Gastroesophageal sphincter (tissue), 3 donors: Measurements from ENCODE around the gene CRHR2.

Experiments
- CTCF ChIP-seq, 4 experiments: fragments of 200-600 bp in 2 of 4; fragments of 450-650 bp in 2 of 4; sonication (generic) in 1 of 4; IDR thresholded peaks; one replicate each; pipeline ENCODE4 v1.5.1; 2017 to 2019; ENCODE audit warnings: antibody characterized with exemption in 4 of 4, mild to moderate bottlenecking in 2 of 4, moderate library complexity in 2 of 4
- EP300 ChIP-seq: sonication (generic); formaldehyde crosslinking; IDR thresholded peaks from one replicate; pipeline ENCODE4 v1.6.1; 2017; ENCODE audit warnings: antibody characterized with exemption, mild to moderate bottlenecking
- POLR2A ChIP-seq, 2 donors: fragments of 450-650 bp; IDR thresholded peaks; one replicate each; pipeline ENCODE4 v1.6.1; 2017; ENCODE audit warnings: antibody characterized with exemption in 2 of 2, mild to moderate bottlenecking in 2 of 2, moderate library complexity in 1 of 2
- POLR2AphosphoS5 ChIP-seq: sonication (generic); formaldehyde crosslinking; IDR thresholded peaks from one replicate; pipeline ENCODE4 v1.6.1; 2017; ENCODE audit warnings: antibody characterized with exemption

DNA sequence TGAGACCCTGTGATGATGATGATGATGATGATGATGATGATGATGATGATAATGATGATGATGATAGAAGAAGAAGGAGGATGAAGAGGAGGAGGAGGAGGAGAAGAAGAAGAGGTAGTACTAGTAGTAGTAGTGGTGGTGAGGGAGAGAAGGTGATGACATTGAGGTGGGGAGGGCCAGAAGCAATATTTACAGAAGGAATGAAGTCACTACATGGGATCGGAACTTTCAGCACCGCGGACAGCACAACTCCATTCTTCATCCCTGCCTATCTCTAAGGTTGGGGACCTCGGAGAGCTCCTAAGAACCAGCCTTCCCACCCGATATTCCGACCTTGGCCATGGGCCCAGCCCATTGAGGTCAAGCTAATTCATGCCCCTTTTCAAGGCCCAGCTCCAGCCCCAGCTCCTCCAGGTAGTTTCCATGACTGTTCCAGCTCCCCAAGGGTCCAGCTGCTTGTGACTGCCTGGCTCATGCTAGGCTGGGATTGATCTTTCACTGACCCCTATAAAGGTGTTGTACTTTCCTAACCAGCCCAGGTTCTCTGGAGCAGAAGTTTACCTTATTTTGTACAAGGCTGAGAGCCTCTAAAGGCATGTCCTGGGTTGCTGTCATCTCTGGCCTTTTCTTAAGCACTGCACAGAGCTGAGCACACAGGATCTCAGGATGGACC lies 10.3 kb downstream of the CRHR2 start:
- TF ChIP-seq POLR2AphosphoS5 = no peak
- TF ChIP-seq POLR2A (IDR thresholded peaks at IDR 0.05) = no peak
- no peak for TF ChIP-seq CTCF (IDR thresholded peaks at IDR 0.05)
- TF ChIP-seq EP300 = no peak
